Prostate gland (tissue), 2 donors: Measurements from ENCODE around the gene RFTN1.

Experiments
- CTCF ChIP-seq, 4 experiments: fragments of 200-600 bp in 2 of 4; fragments of 450-650 bp in 2 of 4; sonication (generic) in 2 of 4; IDR thresholded peaks; 1 replicate in 3 of 4; 2 replicates in 1 of 4; pipeline ENCODE4 v1.5.1; 2016 to 2019; ENCODE audit warnings: antibody characterized with exemption in 4 of 4, mild to moderate bottlenecking in 2 of 4, moderate library complexity in 2 of 4
- POLR2A ChIP-seq: fragments of 450-650 bp; IDR thresholded peaks from one replicate; pipeline ENCODE4 v1.6.1; 2016; ENCODE audit warnings: antibody characterized with exemption, mild to moderate bottlenecking
- POLR2AphosphoS5 ChIP-seq: sonication (generic); formaldehyde crosslinking; IDR thresholded peaks from one replicate; pipeline ENCODE4 v1.6.1; 2017; ENCODE audit warnings: antibody characterized with exemption

- TF ChIP-seq CTCF (IDR thresholded peaks at IDR 0.05): no peak
- TF ChIP-seq POLR2AphosphoS5: no peak
- TF ChIP-seq POLR2A: no peak
Measured at GRCh38 chr3:16301507-16301906, 212.0 kb downstream of the RFTN1 start.
